ENCODE measurements around the gene TEX101.

GRCh38 chr19:43371909-43372308 is 42.8 kb upstream of the TEX101 start:
- TF ChIP-seq EZH2 (IDR thresholded peaks at IDR 0.05; ENCODE audit: low read length, unreplicated experiment) = no peak
- no peak for TF ChIP-seq CTCF (conservative IDR thresholded peaks at IDR 0.05; ENCODE audit: low read depth, low read length)
- no peak for TF ChIP-seq EZH2phosphoT487 (IDR thresholded peaks at IDR 0.05; ENCODE audit: borderline replicate concordance, low read length)

Measured in PC-3 (cell line).